H1 (cell line): ENCODE data around the gene OTOF. TPM values are rescaled to one million over a fixed set of nuclear protein-coding genes. Genes with fewer than 3 reads are reported as not detected.
A peak's percentile ranks its signal among the peaks of the same experiment; 100 is the strongest.

Experiments used
- CTCF ChIA-PET: fragments of 300-600 bp; sonication (Branson Sonifier 250); formaldehyde crosslinking; loops from one replicate; lab custom pipeline; 2021; ENCODE audit not compliant: partially characterized antibody; lab: Charles Lee
- POLR2A ChIA-PET: fragments of 300-600 bp; sonication (Branson Sonifier 250); formaldehyde crosslinking; loops from one replicate; lab custom pipeline; 2021; ENCODE audit warnings: inconsistent platforms; ENCODE audit not compliant: partially characterized antibody; lab: Charles Lee
- DNase-seq, 2 experiments: peaks; one replicate each; pipeline versions ENCODE4 v3.0.0 to v3.0.0-alpha.2; 2010 to 2022; ENCODE audit warnings: low spot score in 2 of 2, low read depth in 1 of 2, mixed read lengths in 1 of 2
- FAIRE-seq: peaks from 2 replicates; lab custom pipeline; 2011; peaks lifted over from hg19 to GRCh38; lab: Jason Lieb, UNC
- H2AFZ ChIP-seq: 2 replicates; pipeline ENCODE4 v1.8.1; 2012; ENCODE audit warnings: low read length, inconsistent platforms
- H2AK5ac ChIP-seq: 2 replicates; pipeline ENCODE4 v1.6.1; 2013; ENCODE audit warnings: low read depth, low read length
- H2BK120ac ChIP-seq: replicated peaks from 2 replicates; pipeline ENCODE3; 2013; ENCODE audit warnings: low read depth, low read length, inconsistent platforms
- H2BK12ac ChIP-seq: 2 replicates; pipeline ENCODE4 v1.6.1; 2013; ENCODE audit warnings: low read depth, low read length
- H2BK15ac ChIP-seq: 2 replicates; pipeline ENCODE4 v1.6.1; 2013; ENCODE audit warnings: low read length
- H2BK20ac ChIP-seq: 2 replicates; pipeline ENCODE4 v1.6.1; 2013; ENCODE audit warnings: low read length
- H2BK5ac ChIP-seq: 2 replicates; pipeline ENCODE4 v1.6.1; 2013; ENCODE audit warnings: low read depth, low read length
- H3K14ac ChIP-seq: 2 replicates; pipeline ENCODE4 v1.6.1; 2013; ENCODE audit warnings: inconsistent platforms; ENCODE audit not compliant: insufficient read length
- H3K18ac ChIP-seq: 2 replicates; pipeline ENCODE4 v1.6.1; 2013; ENCODE audit warnings: low read length; ENCODE audit errors: extremely low read depth
- H3K23ac ChIP-seq: 2 replicates; pipeline ENCODE4 v1.6.1; 2013; ENCODE audit warnings: inconsistent platforms; ENCODE audit not compliant: insufficient read length
- H3K23me2 ChIP-seq: 2 replicates; pipeline ENCODE4 v1.6.1; 2013; ENCODE audit warnings: low read depth, low read length
- H3K27ac ChIP-seq: 2 replicates; pipeline ENCODE4 v1.6.1; 2011; ENCODE audit warnings: low read depth, low read length, inconsistent platforms
- H3K27me3 ChIP-seq, 4 experiments: replicated peaks in 1 of 4; 1 replicate in 1 of 4; 2 replicates in 3 of 4; pipeline versions ENCODE4 v1.6.1 to v1.8.1; 2011 to 2013; ENCODE audit warnings: low read length in 3 of 4, mild to moderate bottlenecking in 3 of 4, inconsistent platforms in 2 of 4, mixed read lengths in 2 of 4, moderate library complexity in 1 of 4; ENCODE audit not compliant: control insufficient read depth in 3 of 4, insufficient read depth in 3 of 4; ENCODE audit errors: extremely low read depth in 1 of 4
- H3K36me3 ChIP-seq, 4 experiments: 2 replicates each; pipeline versions ENCODE4 v1.6.1 to v1.8.1; 2011 to 2013; ENCODE audit warnings: mild to moderate bottlenecking in 4 of 4, low read length in 3 of 4, moderate library complexity in 2 of 4, control low read depth in 1 of 4, inconsistent platforms in 1 of 4; ENCODE audit not compliant: insufficient read depth in 4 of 4, control insufficient read depth in 2 of 4
- H3K4ac ChIP-seq: replicated peaks from 2 replicates; pipeline ENCODE3; 2013; ENCODE audit warnings: low read length, low read depth, mixed read lengths, inconsistent platforms; ENCODE audit not compliant: insufficient read length
- H3K4me1 ChIP-seq, 4 experiments: replicated peaks in 1 of 4; 1 replicate in 1 of 4; 2 replicates in 3 of 4; pipeline versions ENCODE4 v1.6.1 to v1.8.1; 2011 to 2013; ENCODE audit warnings: low read length in 3 of 4, inconsistent platforms in 2 of 4, mixed read lengths in 1 of 4; ENCODE audit not compliant: insufficient read depth in 4 of 4, control insufficient read depth in 3 of 4
- H3K4me2 ChIP-seq, 2 experiments: 2 replicates each; pipeline versions ENCODE4 v1.6.1 to v1.8.1; 2011 to 2013; ENCODE audit warnings: low read depth in 2 of 2, low read length in 2 of 2, control low read depth in 1 of 2, inconsistent platforms in 1 of 2, mild to moderate bottlenecking in 1 of 2; ENCODE audit not compliant: insufficient read depth in 1 of 2
- H3K4me3 ChIP-seq, 4 experiments: fragments of 200-600, 300-600 bp in 1 of 4; sonication (generic), shearing (Covaris generic), sonication (Bioruptor Twin) in 1 of 4; 2 replicates each; pipeline versions ENCODE4 v1.5.1 to v1.8.1; 2011 to 2016; ENCODE audit warnings: low read length in 4 of 4, low read depth in 3 of 4, control low read depth in 2 of 4, inconsistent platforms in 2 of 4, mild to moderate bottlenecking in 2 of 4, mixed read lengths in 1 of 4, moderate library complexity in 1 of 4; ENCODE audit not compliant: insufficient read depth in 2 of 4; ENCODE audit errors: extremely low read depth in 1 of 4
- H3K56ac ChIP-seq: replicated peaks from 2 replicates; pipeline ENCODE3; 2013; ENCODE audit warnings: low read depth, mild to moderate bottlenecking, mixed read lengths, low read length, inconsistent platforms; ENCODE audit not compliant: insufficient read length
- H3K79me1 ChIP-seq: 2 replicates; pipeline ENCODE4 v1.6.1; 2013; ENCODE audit warnings: low read depth, low read length, control low read depth
- H3K79me2 ChIP-seq, 2 experiments: 2 replicates each; pipeline versions ENCODE4 v1.6.1 to v1.8.1; 2012 to 2013; ENCODE audit warnings: low read length in 2 of 2, mild to moderate bottlenecking in 2 of 2, inconsistent platforms in 1 of 2; ENCODE audit not compliant: insufficient read depth in 2 of 2, control insufficient read depth in 1 of 2
- H3K9ac ChIP-seq, 4 experiments: replicated peaks in 1 of 4; 1 replicate in 1 of 4; 2 replicates in 3 of 4; pipeline versions ENCODE4 v1.6.1 to v1.8.1; 2011 to 2013; ENCODE audit warnings: low read depth in 3 of 4, low read length in 3 of 4, control low read depth in 2 of 4, mild to moderate bottlenecking in 2 of 4, moderate library complexity in 2 of 4, inconsistent platforms in 1 of 4; ENCODE audit errors: extremely low read depth in 1 of 4
- H3K9me3 ChIP-seq, 2 experiments: 2 replicates each; pipeline versions ENCODE4 v1.6.1 to v1.8.1; 2012 to 2013; ENCODE audit warnings: mild to moderate bottlenecking in 2 of 2, moderate library complexity in 2 of 2, control low read depth in 1 of 2, inconsistent platforms in 1 of 2, low read depth in 1 of 2, low read length in 1 of 2, mixed read lengths in 1 of 2; ENCODE audit not compliant: insufficient read depth in 2 of 2
- H4K20me1 ChIP-seq, 2 experiments: replicated peaks in 1 of 2; 2 replicates each; pipeline versions ENCODE3 to v1.8.1; 2011 to 2013; ENCODE audit warnings: inconsistent platforms in 2 of 2, low read length in 2 of 2, mild to moderate bottlenecking in 1 of 2; ENCODE audit not compliant: insufficient read depth in 2 of 2, control insufficient read depth in 1 of 2
- H4K5ac ChIP-seq: 2 replicates; pipeline ENCODE4 v1.6.1; 2013; ENCODE audit warnings: low read length, low read depth, mixed read lengths, inconsistent platforms; ENCODE audit not compliant: insufficient read length
- H4K8ac ChIP-seq: 2 replicates; pipeline ENCODE4 v1.8.0; 2013; ENCODE audit warnings: mild to moderate bottlenecking, moderate library complexity, low read length, inconsistent platforms; ENCODE audit not compliant: insufficient read depth; ENCODE audit errors: extremely low read depth
- H4K91ac ChIP-seq: replicated peaks from 2 replicates; pipeline ENCODE3; 2013; ENCODE audit warnings: low read length, mixed read lengths, inconsistent platforms; ENCODE audit not compliant: insufficient read length
- CHD1 ChIP-seq: IDR thresholded peaks from 2 replicates; pipeline ENCODE4 v1.6.1; 2012; ENCODE audit warnings: low read depth, low read length, improper control_type of control experiment
- CTBP2 ChIP-seq: IDR thresholded peaks from 2 replicates; pipeline ENCODE4 v1.7.0; 2011; ENCODE audit warnings: borderline replicate concordance, mild to moderate bottlenecking, moderate library complexity, mixed read lengths, low read length; ENCODE audit not compliant: insufficient read depth, insufficient read length
- HDAC2 ChIP-seq, 2 experiments: fragments of 300-600 bp in 1 of 2; sonication (generic) in 1 of 2; IDR thresholded peaks; 2 replicates each; pipeline ENCODE4 v1.6.1; 2011 to 2012; ENCODE audit warnings: low read depth in 2 of 2, low read length in 2 of 2, mild to moderate bottlenecking in 2 of 2, moderate library complexity in 2 of 2, borderline replicate concordance in 1 of 2, inconsistent platforms in 1 of 2
- HDAC6 ChIP-seq: IDR thresholded peaks from one replicate; pipeline ENCODE4 v1.7.1; 2012; ENCODE audit warnings: low read depth, mild to moderate bottlenecking, inconsistent platforms, low read length, moderate library complexity
- MAFK ChIP-seq: IDR thresholded peaks from 2 replicates; pipeline ENCODE4 v1.6.1; 2012; ENCODE audit warnings: low read depth, mild to moderate bottlenecking, improper control_type of control experiment, low read length
- NRF1 ChIP-seq: IDR thresholded peaks from 2 replicates; pipeline ENCODE4 v1.6.1; 2011; ENCODE audit warnings: mild to moderate bottlenecking, low read depth, low read length, improper control_type of control experiment
- POU5F1 ChIP-seq: IDR thresholded peaks from 2 replicates; pipeline ENCODE4 v1.6.1; 2011; ENCODE audit warnings: low read depth, mild to moderate bottlenecking, low read length, moderate library complexity
- RXRA ChIP-seq: IDR thresholded peaks from 2 replicates; pipeline ENCODE4 v1.6.1; 2011; ENCODE audit warnings: low read depth, mild to moderate bottlenecking, low read length, moderate library complexity; ENCODE audit not compliant: insufficient read depth
- WGBS, 2 experiments: shearing (Covaris generic) in 1 of 2; methylation state at CpG; one replicate each; pipeline versions ENCODE4 v1.1.6 to v1.1.7; 2013 to 2015; ENCODE audit warnings: low lambda C conversion rate in 2 of 2, mixed read lengths in 2 of 2, inconsistent platforms in 1 of 2, low coverage in 1 of 2, missing lambda C conversion rate in 1 of 2; ENCODE audit not compliant: insufficient replicate concordance in 2 of 2, insufficient coverage in 1 of 2, insufficient read length in 1 of 2; ENCODE audit errors: extremely low coverage in 1 of 2, missing lambda C conversion rate in 1 of 2; 5-methylcytosine and 5-hydroxymethylcytosine counted together
- polyA plus RNA-seq, 7 experiments: library from polyadenylated mRNA; depleted of rRNA in 3 of 7; stranded (reverse) in 5 of 7; unstranded in 2 of 7; fragments of >200 nt in 5 of 7; fragments of 200-250 nt in 2 of 7; gene quantifications; 1 replicate in 5 of 7; 2 replicates in 1 of 7; 4 replicates in 1 of 7; pipeline versions ENCODE4 v1.2.1 to v1.2.3, GENCODE V29; 2011 to 2013; ENCODE audit warnings: missing spikeins in 2 of 7, mixed read lengths in 2 of 7
- total RNA-seq: library from RNA; stranded (reverse); fragmentation: NEBNext Ultra II Directional; extraction: Animal tissue kit (Norgen Biotek cat#: 25700); gene quantifications from 2 replicates; pipeline ENCODE4 v1.2.1, GENCODE V29; 2021
- TF ChIP-seq, protein P1 (sequence below): IDR thresholded peaks from 2 replicates; pipeline ENCODE4 v1.6.1; 2012; ENCODE audit warnings: low read length, inconsistent platforms

The OTOF gene
- total and polyA plus RNA-seq, 2 of the 8 experiments (the other 6 are each of a cell fraction or from before 2014, with no cell fraction given), result 0.06 TPM; not detected in 1

DNA sequence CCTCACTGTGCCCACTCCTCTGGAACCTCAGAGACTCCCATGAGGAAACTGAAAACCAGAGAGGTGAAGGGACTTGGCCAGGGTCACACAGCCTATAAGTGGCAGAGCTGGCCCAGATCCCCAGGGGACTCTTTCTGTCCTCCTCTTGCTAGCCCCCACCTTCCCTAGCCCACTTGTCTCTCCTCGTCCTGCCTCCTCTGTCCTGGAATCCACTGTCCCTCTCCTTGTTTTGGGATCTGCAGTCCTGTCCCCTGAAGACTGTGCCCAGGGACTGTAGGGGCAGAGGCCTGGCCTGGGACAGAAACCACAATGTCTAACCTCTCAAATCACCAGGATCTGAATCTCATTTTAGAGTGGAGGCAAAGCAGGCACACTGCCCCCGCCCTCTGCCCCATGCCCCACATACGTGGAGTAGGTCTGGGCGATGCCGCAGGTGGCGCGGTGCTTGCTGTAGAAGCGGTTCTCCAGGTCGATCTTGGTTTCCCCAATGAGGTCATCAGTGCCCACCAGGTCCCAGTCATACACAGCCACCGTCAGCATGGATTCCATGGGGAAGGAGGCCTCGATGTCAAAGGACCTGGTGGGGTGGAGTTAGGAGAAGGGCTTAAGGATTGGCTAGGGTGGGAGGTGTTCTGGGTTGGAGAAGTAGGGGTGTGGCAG lies 12.5 kb downstream of the OTOF start:
- Histone ChIP-seq H2BK12ac (peak overlapping the region; percentile 87; the same call in 1 of the 2 replicates), H4K8ac (0 out of 2 replicates have a peak overlapping the region, but pooled peaks have one; percentile 45), H3K4me3 (no peak overlapping the region), H3K14ac (no peak overlapping the region), H2BK5ac (no peak overlapping the region), H4K91ac (no peak overlapping the region), H2AFZ (no peak overlapping the region), H2AK5ac (0 out of 2 replicates have a peak overlapping the region, but pooled peaks have one; percentile 9), H4K5ac (no peak overlapping the region), H3K79me2 (no peaks in the 10 kb centered on the region), H3K4me2 (no peak overlapping the region), H2BK120ac (no peak overlapping the region), H3K79me1 (no peaks in the 10 kb centered on the region), H3K27ac (no peak overlapping the region), H3K23me2 (no peaks in the 10 kb centered on the region), H2BK20ac (no peak overlapping the region), H3K23ac (no peak overlapping the region), H4K20me1 (no peaks in the 10 kb centered on the region), H2BK15ac (no peak overlapping the region; the same call in 1 of the 2 replicates), H3K18ac (no peak overlapping the region), H3K27me3 (no peaks in the 10 kb centered on the region), H3K4me1 (peaks cover 0 to 21% (median 3%) of the 10 kb centered on the region in 4 experiments; a peak in 6 of 7 replicates), H3K9me3 (no peaks in the 10 kb centered on the region), H3K56ac (no peak overlapping the region), H3K9ac (no peak overlapping the region), H3K4ac (no peak overlapping the region), H3K36me3 (no peaks in the 10 kb centered on the region)
- FAIRE-seq, result no peak
- WGBS, 2 experiments, result 87% methylated on average over 11 of the region's 11 CpGs; no CpG with 5 or more reads in 1 of the 2 experiments
- ChIA-PET POLR2A (no interaction called here), CTCF (interaction anchor here (0.6 to 8.2 kb wide), 5 partner anchors 23 to 226 kb away, joined by 3 to 68 read pairs (median 3); no protein-coding TSS in a partner anchor)
- peak in 1 of 2 experiments; percentile 45 for DNase-seq
- no peak for TF ChIP-seq CTBP2
- TF ChIP-seq, protein P1, sequence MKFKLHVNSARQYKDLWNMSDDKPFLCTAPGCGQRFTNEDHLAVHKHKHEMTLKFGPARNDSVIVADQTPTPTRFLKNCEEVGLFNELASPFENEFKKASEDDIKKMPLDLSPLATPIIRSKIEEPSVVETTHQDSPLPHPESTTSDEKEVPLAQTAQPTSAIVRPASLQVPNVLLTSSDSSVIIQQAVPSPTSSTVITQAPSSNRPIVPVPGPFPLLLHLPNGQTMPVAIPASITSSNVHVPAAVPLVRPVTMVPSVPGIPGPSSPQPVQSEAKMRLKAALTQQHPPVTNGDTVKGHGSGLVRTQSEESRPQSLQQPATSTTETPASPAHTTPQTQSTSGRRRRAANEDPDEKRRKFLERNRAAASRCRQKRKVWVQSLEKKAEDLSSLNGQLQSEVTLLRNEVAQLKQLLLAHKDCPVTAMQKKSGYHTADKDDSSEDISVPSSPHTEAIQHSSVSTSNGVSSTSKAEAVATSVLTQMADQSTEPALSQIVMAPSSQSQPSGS, result no peak
- TF ChIP-seq NRF1, result no peak
- no peak for TF ChIP-seq HDAC6
- TF ChIP-seq RXRA, result no peak
- no peak for TF ChIP-seq POU5F1
- no peak for TF ChIP-seq CHD1
- TF ChIP-seq HDAC2 (IDR thresholded peaks at IDR 0.05; ENCODE audit: borderline replicate concordance in 1 of 2, low read depth in 2 of 2, low read length in 2 of 2), result no peak
- TF ChIP-seq MAFK, result no peak
